ENCODE results near the gene SPATA6L. TPM values are rescaled to one million over a fixed set of nuclear protein-coding genes. Genes with fewer than 3 reads are reported as not detected.

The SPATA6L gene
- total and polyA plus RNA-seq, 2 of the 13 experiments (the other 11 are each of a cell fraction or from before 2014, with no cell fraction given) = 1.1 to 1.9 TPM

GRCh38 chr9:4679268-4680172 lies 13.2 kb upstream of the SPATA6L start, which contains the start of gene CDC37L1 (continued):
- peak; percentile 43 for TF ChIP-seq MED8 (CRISPR knock-in tag; IDR thresholded peaks at IDR 0.05; ENCODE audit: insufficient replicate concordance)
- TF ChIP-seq RFXANK (CRISPR knock-in tag; IDR thresholded peaks at IDR 0.05) = peak; percentile 91; the same call in 1 of the 2 replicates
- TF ChIP-seq ZNF234 (CRISPR knock-in tag; conservative IDR thresholded peaks at IDR 0.05) = no peak
- TF ChIP-seq, protein P1, sequence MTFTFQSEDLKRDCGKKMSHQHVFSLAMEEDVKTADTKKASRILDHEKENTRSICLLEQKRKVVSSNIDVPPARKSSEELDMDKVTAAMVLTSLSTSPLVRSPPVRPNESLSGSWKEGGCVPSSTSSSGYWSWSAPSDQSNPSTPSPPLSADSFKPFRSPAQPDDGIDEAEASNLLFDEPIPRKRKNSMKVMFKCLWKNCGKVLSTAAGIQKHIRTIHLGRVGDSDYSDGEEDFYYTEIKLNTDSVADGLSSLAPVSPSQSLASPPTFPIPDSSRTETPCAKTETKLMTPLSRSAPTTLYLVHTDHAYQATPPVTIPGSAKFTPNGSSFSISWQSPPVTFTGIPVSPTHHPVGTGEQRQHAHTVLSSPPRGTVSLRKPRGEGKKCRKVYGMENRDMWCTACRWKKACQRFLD (CRISPR knock-in tag; IDR thresholded peaks at IDR 0.05; ENCODE audit: borderline replicate concordance) = peak; percentile 73; the same call in 1 of the 2 replicates
- TF ChIP-seq, protein P2, sequence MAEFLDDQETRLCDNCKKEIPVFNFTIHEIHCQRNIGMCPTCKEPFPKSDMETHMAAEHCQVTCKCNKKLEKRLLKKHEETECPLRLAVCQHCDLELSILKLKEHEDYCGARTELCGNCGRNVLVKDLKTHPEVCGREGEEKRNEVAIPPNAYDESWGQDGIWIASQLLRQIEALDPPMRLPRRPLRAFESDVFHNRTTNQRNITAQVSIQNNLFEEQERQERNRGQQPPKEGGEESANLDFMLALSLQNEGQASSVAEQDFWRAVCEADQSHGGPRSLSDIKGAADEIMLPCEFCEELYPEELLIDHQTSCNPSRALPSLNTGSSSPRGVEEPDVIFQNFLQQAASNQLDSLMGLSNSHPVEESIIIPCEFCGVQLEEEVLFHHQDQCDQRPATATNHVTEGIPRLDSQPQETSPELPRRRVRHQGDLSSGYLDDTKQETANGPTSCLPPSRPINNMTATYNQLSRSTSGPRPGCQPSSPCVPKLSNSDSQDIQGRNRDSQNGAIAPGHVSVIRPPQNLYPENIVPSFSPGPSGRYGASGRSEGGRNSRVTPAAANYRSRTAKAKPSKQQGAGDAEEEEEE (CRISPR knock-in tag; IDR thresholded peaks at IDR 0.05; ENCODE audit: borderline replicate concordance) = no peak
- no peak for TF ChIP-seq HNRNPH1 (optimal IDR thresholded peaks at IDR 0.05; ENCODE audit: low read depth, low read length)
- TF ChIP-seq ZKSCAN1 (IDR thresholded peaks at IDR 0.05; ENCODE audit: low read length) = no peak
- no peak for TF ChIP-seq WIZ (CRISPR knock-in tag; IDR thresholded peaks at IDR 0.05)
- TF ChIP-seq ZNF547 (CRISPR knock-in tag; IDR thresholded peaks at IDR 0.05) = peak; percentile 88
- peak; percentile 55; the same call in 1 of the 2 replicates for TF ChIP-seq PITX1 (CRISPR knock-in tag; IDR thresholded peaks at IDR 0.05)
- TF ChIP-seq CEBPG (CRISPR knock-in tag; IDR thresholded peaks at IDR 0.05) = peak; percentile 20; the same call in 1 of the 2 replicates
- TF ChIP-seq ZNF549 (CRISPR knock-in tag; IDR thresholded peaks at IDR 0.05) = no peak
- TF ChIP-seq DNMT3B (CRISPR knock-in tag; conservative IDR thresholded peaks at IDR 0.05) = no peak
- peak; percentile 20; the same call in 1 of the 2 replicates for TF ChIP-seq ZNF891 (CRISPR knock-in tag; IDR thresholded peaks at IDR 0.05)
- peak; percentile 92 for TF ChIP-seq AGO2 (optimal IDR thresholded peaks at IDR 0.05; ENCODE audit: low read depth, low read length)
- 0 out of 2 replicates have a peak, but pooled peaks have one; percentile 43 for TF ChIP-seq ZNF337 (CRISPR knock-in tag; IDR thresholded peaks at IDR 0.05; ENCODE audit: borderline replicate concordance, low read depth)
- no peak; the same call in 1 of the 2 replicates for TF ChIP-seq ZNF773 (CRISPR knock-in tag; IDR thresholded peaks at IDR 0.05; ENCODE audit: borderline replicate concordance)
- no peak for TF ChIP-seq KDM1A (CRISPR knock-in tag; IDR thresholded peaks at IDR 0.05)
- peak; percentile 83 for TF ChIP-seq MEF2D (CRISPR knock-in tag; IDR thresholded peaks at IDR 0.05)
- TF ChIP-seq, protein P3, sequence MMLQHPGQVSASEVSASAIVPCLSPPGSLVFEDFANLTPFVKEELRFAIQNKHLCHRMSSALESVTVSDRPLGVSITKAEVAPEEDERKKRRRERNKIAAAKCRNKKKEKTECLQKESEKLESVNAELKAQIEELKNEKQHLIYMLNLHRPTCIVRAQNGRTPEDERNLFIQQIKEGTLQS (CRISPR knock-in tag; IDR thresholded peaks at IDR 0.05) = no peak
- no peak; the same call in 1 of the 2 replicates for TF ChIP-seq JUN (CRISPR knock-in tag; IDR thresholded peaks at IDR 0.05)
- TF ChIP-seq, protein P4, sequence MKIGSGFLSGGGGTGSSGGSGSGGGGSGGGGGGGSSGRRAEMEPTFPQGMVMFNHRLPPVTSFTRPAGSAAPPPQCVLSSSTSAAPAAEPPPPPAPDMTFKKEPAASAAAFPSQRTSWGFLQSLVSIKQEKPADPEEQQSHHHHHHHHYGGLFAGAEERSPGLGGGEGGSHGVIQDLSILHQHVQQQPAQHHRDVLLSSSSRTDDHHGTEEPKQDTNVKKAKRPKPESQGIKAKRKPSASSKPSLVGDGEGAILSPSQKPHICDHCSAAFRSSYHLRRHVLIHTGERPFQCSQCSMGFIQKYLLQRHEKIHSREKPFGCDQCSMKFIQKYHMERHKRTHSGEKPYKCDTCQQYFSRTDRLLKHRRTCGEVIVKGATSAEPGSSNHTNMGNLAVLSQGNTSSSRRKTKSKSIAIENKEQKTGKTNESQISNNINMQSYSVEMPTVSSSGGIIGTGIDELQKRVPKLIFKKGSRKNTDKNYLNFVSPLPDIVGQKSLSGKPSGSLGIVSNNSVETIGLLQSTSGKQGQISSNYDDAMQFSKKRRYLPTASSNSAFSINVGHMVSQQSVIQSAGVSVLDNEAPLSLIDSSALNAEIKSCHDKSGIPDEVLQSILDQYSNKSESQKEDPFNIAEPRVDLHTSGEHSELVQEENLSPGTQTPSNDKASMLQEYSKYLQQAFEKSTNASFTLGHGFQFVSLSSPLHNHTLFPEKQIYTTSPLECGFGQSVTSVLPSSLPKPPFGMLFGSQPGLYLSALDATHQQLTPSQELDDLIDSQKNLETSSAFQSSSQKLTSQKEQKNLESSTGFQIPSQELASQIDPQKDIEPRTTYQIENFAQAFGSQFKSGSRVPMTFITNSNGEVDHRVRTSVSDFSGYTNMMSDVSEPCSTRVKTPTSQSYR (CRISPR knock-in tag; IDR thresholded peaks at IDR 0.05; ENCODE audit: borderline replicate concordance) = no peak
- peak; percentile 76; the same call in 1 of the 2 replicates for TF ChIP-seq ZNF839 (CRISPR knock-in tag; IDR thresholded peaks at IDR 0.05; ENCODE audit: borderline replicate concordance)
- peak; percentile 93 for TF ChIP-seq HOXA5 (CRISPR knock-in tag; IDR thresholded peaks at IDR 0.05)
- peak; percentile 96 for TF ChIP-seq ZFY (CRISPR knock-in tag; IDR thresholded peaks at IDR 0.05)

Data from HepG2 (cell line).